Measurements from ENCODE around the gene SSH2.
A peak's percentile ranks its signal among the peaks of the same experiment; 100 is the strongest.
"Not testable (repeated sequence)": the region's sequence is repeated elsewhere in the genome, so short reads cannot be mapped to it uniquely, and the experiment has no call there.

Gene SSH2

GRCh38 chr17:29731589-29731929, 198.5 kb downstream of the SSH2 start:
- DNase-seq = no peak

GRCh38 chr17:29728490-29728889, 201.5 kb downstream of the SSH2 start:
- DNase-seq = no peak

- peak; percentile 80 for DNase-seq
These were observed 203.2 kb downstream of the SSH2 start for GRCh38 chr17:29726715-29727252.

- DNase-seq = not testable (repeated sequence)
These were observed 204.6 kb downstream of the SSH2 start for GRCh38 chr17:29725408-29725807.

GRCh38 chr17:29723278-29724047, 206.6 kb downstream of the SSH2 start:
- no peak for DNase-seq

- peak; percentile 80 for DNase-seq
These were observed 207.4 kb downstream of the SSH2 start for GRCh38 chr17:29722411-29723198.

GRCh38 chr17:29720551-29720950, 209.5 kb downstream of the SSH2 start:
- DNase-seq = no peak

GRCh38 chr17:29719469-29719868, 210.6 kb downstream of the SSH2 start:
- DNase-seq = no peak

GRCh38 chr17:29718446-29719039, 211.5 kb downstream of the SSH2 start:
- no peak for DNase-seq

- no peak for DNase-seq
These were observed 212.2 kb downstream of the SSH2 start for GRCh38 chr17:29717817-29718216.

GRCh38 chr17:29716566-29716965, 213.5 kb downstream of the SSH2 start:
- DNase-seq = no peak

GRCh38 chr17:29715680-29716079, 214.3 kb downstream of the SSH2 start:
- no peak for DNase-seq

GRCh38 chr17:29714146-29714545, 215.9 kb downstream of the SSH2 start:
- no peak for DNase-seq

- DNase-seq = no peak
These were observed 216.4 kb downstream of the SSH2 start for GRCh38 chr17:29713626-29714025.

- no peak for DNase-seq
These were observed 218.2 kb downstream of the SSH2 start for GRCh38 chr17:29711588-29712385.

GRCh38 chr17:29710891-29711418, 219.1 kb downstream of the SSH2 start:
- no peak for DNase-seq

GRCh38 chr17:29710520-29710884, 219.5 kb downstream of the SSH2 start:
- DNase-seq = no peak

- DNase-seq = no peak
These were observed 220.0 kb downstream of the SSH2 start for GRCh38 chr17:29709866-29710519.

GRCh38 chr17:29707212-29707571, 222.8 kb downstream of the SSH2 start:
- no peak for DNase-seq

GRCh38 chr17:29706045-29706431, 224.0 kb downstream of the SSH2 start:
- no peak for DNase-seq

- DNase-seq = no peak
These were observed 224.6 kb downstream of the SSH2 start for GRCh38 chr17:29705386-29705785.

- no peak for DNase-seq
These were observed 230.7 kb downstream of the SSH2 start for GRCh38 chr17:29699283-29699682.

All from NCI-H2171 (cell line).